Measurements from ENCODE around the gene ST7L. TPM values are rescaled to one million over a fixed set of nuclear protein-coding genes. Genes with fewer than 3 reads are reported as not detected.
A peak's percentile ranks its signal among the peaks of the same experiment; 100 is the strongest.

Gene ST7L
- total and polyA plus RNA-seq, 9 of the 15 experiments (the other 6 are each of a cell fraction or from before 2014, with no cell fraction given), result 9.0 to 32.5 (median 26.6) TPM

DNA sequence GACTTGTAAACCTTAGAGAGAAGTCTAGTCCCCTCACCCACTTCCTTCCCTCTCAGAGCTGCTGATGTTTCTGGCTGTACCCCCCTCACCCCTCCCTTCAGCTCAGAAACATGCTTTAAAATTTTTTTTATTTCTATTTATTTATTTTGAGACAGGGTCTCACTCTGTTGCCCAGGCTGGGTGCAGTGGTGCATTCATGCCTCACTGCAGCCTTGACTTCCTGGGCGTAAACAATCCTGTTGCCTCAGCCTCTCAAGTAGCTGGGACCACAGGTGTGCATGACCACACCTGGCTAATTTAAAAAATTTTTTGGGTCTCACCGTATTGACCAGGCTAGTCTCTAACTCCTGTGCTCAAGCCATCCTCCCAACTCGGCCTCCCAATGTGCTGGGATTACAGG lies 113.1 kb downstream of the ST7L start (continued):
- TF ChIP-seq MEF2D (tag; conservative IDR thresholded peaks at IDR 0.05; ENCODE audit: low read depth), result no peak

DNA sequence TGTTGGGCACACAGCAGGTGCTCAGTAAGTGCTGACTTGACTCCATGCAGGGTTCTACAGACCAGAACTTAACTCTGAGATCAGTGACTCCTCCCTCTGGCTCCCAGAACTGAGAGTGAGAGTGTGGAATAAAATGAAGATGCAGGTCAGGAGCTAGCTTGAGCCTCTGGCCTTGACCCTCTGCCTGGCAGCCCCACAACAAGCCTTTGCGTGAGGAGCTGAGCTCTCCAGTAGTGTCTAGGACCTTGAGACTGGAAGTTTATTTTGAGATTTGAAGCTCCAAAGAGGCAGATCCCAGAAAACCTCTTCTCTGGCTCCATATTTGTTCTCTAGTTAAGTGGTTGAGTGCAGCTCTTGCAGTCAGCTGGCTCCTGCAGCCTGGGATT lies 113.5 kb downstream of the ST7L start:
- no peaks in the 10 kb centered on the region for H3K9me1 ChIP-seq (ENCODE audit: control insufficient read depth, insufficient read depth, low read length)
- ChIA-PET CTCF (ENCODE audit: low intra/inter-chr PET ratio) (no interaction called here), POLR2A (interaction anchor here (0.6 to 0.7 kb wide), 4 partner anchors 10 to 411 kb away, joined by 3 to 5 read pairs (median 3); no protein-coding TSS in a partner anchor)
- TF ChIP-seq C11orf30 (IDR thresholded peaks at IDR 0.05; ENCODE audit: low read depth) (no peak), ZKSCAN8 (CRISPR knock-in tag; IDR thresholded peaks at IDR 0.05) (0 out of 2 replicates have a peak, but pooled peaks have one; percentile 34)
- no peak overlapping the region for H3K9ac ChIP-seq (ENCODE audit: insufficient read depth in 1 of 2, low read depth in 2 of 2, low read length in 2 of 2)
- intact Hi-C loops (cut with micrococcal nuclease), result no loop called here
- H3K79me2 ChIP-seq (ENCODE audit: control insufficient read depth, insufficient read depth, low read length), result no peaks in the 10 kb centered on the region
- no peaks in the 10 kb centered on the region for H3K9me3 ChIP-seq (replicated peaks; ENCODE audit: control insufficient read depth, insufficient read depth, low read depth, low read length)
- no peak overlapping the region for H2AFZ ChIP-seq (ENCODE audit: low read depth, low read length)
- in situ Hi-C loops (cut with MboI), result no loop called here
- no peaks in the 10 kb centered on the region for H3K36me3 ChIP-seq (ENCODE audit: control insufficient read depth, insufficient read depth, low read length)
- no peak overlapping the region for H3K27ac ChIP-seq (ENCODE audit: extremely low read depth, low read depth, low read length)
- H4K20me1 ChIP-seq (replicated peaks; ENCODE audit: control insufficient read depth, insufficient read depth, low read length), result 0 out of 2 replicates have a peak, but pooled peaks cover 4% of the 10 kb centered on the region
- H3K27me3 ChIP-seq (ENCODE audit: control insufficient read depth in 2 of 2, insufficient read depth in 2 of 2, low read length in 2 of 2), result peaks cover 51 to 93% of the 10 kb centered on the region in 2 experiments
- DNase-seq (ENCODE audit: extremely low read depth in 1 of 4, low spot score in 3 of 4), result no peak
- no peak overlapping the region for H3K4me3 ChIP-seq
- no TSS peak for BruUV-seq (replicated peaks)
- no peak for ATAC-seq
- no peak for FAIRE-seq
- WGBS (ENCODE audit: insufficient coverage, low coverage, missing lambda C conversion rate), result 0% methylated on average over 1 of the region's 1 CpG
- peaks cover 0 to 34% of the 10 kb centered on the region in 2 experiments; a peak in 4 of 5 replicates for H3K4me1 ChIP-seq (replicated peaks in 1 of 2; ENCODE audit: control insufficient read depth in 2 of 2, insufficient read depth in 2 of 2, low read length in 2 of 2)
- H3K4me2 ChIP-seq (ENCODE audit: insufficient read depth, low read length), result no peak overlapping the region

All from K562 (cell line).